Endometrial microvascular endothelial cells (primary cell): ENCODE data around the gene ABR. TPM values are rescaled to one million over a fixed set of nuclear protein-coding genes. Genes with fewer than 3 reads are reported as not detected.
"Not testable (repeated sequence)": the region's sequence is repeated elsewhere in the genome, so short reads cannot be mapped to it uniquely, and the experiment has no call there.

Source experiments
- in situ Hi-C: cut with HindIII; loops from 2 replicates; pipeline ENCODE4 v1.10.0; 2017; ENCODE audit warnings: low sequenced_read_pairs, low pct_unique_long_range_greater_than_20kb; ENCODE audit errors: inconsistent ontology term
- total RNA-seq: library from RNA; depleted of rRNA; stranded (reverse); fragments of >200 nt; gene quantifications from one replicate; pipeline ENCODE4 v1.2.3, GENCODE V29; 2015; ENCODE audit errors: inconsistent ontology term

The ABR gene
- total RNA-seq, 1 donor from 2014 or later: 63.0 TPM

GRCh38 chr17:1009229-1010085 is 170.3 kb downstream of the ABR start:
- in situ Hi-C loops: no loop called here

- in situ Hi-C loops: no loop called here
Measured at GRCh38 chr17:1008008-1008761, 171.6 kb downstream of the ABR start.

DNA sequence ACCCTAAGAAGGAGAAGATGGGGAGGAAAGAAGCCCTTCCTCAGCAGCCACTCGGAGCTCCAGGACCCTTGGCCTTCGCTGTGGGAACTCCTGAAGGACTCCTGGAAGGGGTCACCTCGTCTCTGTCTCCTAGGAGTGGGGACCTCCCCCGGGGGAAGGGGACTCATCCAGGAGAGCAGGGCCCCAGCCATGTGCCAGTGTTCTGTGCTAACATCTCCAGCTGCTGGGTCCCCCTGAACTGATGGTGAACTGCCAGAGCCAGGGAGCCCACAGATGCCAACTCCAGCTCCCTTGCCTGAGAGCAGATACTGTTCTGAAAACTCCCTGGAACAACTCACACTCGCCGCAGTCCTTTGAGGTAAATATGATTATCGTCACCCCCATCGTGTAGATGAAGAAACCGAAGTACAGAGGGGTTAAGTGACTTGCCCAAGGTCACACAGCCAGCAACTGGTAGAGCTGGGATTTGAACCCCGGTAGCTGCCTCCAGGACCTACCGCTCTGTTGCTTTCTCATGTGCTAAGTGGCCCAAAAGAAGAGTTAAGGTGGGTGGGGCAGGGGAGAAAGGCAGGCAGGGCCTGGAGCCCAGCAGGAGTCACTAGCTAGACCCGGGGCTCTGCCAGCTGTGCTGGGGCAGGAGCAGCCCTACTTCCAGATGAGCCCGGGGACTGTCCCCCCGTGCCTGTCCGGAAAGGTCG is 172.3 kb downstream of the ABR start:
- in situ Hi-C loops: no loop called here

DNA sequence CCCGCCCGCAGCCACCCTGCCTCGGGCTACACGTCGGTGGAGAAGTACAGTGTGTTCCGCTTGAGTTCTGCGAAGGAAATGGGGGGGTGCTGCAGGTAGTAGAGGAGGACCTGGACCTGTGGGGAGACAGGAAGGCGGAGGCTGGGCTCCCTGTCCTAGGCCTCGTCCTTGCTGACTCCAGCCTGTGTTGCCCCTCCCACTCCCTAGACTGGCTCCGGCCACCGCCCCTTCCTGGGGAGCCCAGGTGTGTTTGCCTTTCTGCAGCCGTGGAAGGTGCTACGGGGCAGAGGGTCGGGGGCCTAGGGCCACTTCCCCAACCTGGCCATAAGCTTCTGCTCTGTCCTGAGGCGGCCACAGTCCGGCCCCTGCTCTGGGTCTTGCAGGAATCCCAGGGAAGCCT is 173.7 kb downstream of the ABR start:
- in situ Hi-C loops: no loop called here

- in situ Hi-C loops: no loop called here
Measured at GRCh38 chr17:1005361-1005946, 174.3 kb downstream of the ABR start.

DNA sequence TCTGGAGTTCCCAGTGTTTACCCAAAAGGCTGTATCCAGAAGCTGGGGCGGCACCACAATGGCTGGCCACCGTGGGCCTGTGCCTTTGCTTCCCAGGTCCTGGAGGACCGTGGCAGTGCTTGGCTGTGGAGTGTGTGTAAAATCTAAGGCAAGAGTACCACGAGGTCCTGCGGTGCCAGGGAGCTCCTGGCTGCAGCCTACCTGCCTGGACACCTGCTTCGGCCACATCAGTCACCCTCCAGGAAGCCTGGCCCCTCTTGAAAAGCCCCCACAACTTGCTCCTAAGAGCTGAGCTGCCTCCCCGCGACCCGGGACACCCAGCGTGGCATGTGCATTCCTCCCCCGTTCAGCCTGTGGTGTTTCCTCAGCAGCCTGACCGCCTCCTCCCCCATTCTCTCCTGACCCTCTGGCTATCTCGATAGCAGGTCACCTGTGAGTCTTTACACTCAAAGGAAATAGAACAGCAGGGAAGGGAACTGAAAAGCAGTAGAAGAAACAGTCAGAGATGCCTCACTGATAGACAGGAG is 174.9 kb downstream of the ABR start:
- in situ Hi-C loops: no loop called here

GRCh38 chr17:1003972-1004768 is 175.6 kb downstream of the ABR start:
- in situ Hi-C loops: no loop called here

GRCh38 chr17:1003633-1003971 is 176.2 kb downstream of the ABR start:
- in situ Hi-C loops: no loop called here

DNA sequence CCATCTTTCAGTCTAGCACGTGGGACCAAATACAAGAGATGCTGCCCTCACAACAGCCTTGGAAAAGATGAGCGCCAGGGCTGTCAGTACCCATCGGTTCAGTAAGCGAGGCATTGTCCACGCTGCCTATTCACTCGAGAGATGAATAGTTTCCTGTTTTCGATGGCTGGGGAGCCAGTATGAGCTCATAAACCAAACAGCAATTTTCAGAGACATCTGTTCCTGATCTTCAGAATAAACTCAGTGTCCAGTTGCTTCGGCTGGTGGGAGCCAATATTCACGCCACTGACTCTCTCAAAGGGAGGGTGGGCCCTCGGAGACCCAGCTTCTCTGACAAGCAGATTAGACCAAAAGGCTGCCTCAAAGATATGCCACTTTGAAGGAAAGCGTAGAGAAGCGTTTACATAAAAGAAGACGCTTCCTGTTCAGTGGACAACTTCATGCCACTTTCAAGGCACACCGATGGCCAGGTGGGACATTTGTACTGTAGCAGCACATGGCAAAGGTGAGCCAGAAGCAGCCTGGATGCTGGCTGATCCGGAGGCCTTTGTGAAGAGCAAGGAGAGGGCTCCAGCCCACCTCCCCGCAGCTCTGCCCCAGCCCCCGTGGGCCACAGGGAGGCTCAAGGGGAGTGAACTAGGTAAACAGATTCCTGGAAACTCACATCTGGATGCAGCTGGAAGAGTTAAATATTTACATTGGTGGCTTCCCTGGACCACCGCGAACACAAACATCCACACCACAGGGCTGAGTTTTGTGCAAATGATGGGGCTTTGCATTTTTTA is 176.8 kb downstream of the ABR start:
- in situ Hi-C loops: no loop called here

GRCh38 chr17:1002412-1002753 is 177.4 kb downstream of the ABR start:
- in situ Hi-C loops: no loop called here

GRCh38 chr17:1001640-1002411 is 178.0 kb downstream of the ABR start:
- in situ Hi-C loops: no loop called here

DNA sequence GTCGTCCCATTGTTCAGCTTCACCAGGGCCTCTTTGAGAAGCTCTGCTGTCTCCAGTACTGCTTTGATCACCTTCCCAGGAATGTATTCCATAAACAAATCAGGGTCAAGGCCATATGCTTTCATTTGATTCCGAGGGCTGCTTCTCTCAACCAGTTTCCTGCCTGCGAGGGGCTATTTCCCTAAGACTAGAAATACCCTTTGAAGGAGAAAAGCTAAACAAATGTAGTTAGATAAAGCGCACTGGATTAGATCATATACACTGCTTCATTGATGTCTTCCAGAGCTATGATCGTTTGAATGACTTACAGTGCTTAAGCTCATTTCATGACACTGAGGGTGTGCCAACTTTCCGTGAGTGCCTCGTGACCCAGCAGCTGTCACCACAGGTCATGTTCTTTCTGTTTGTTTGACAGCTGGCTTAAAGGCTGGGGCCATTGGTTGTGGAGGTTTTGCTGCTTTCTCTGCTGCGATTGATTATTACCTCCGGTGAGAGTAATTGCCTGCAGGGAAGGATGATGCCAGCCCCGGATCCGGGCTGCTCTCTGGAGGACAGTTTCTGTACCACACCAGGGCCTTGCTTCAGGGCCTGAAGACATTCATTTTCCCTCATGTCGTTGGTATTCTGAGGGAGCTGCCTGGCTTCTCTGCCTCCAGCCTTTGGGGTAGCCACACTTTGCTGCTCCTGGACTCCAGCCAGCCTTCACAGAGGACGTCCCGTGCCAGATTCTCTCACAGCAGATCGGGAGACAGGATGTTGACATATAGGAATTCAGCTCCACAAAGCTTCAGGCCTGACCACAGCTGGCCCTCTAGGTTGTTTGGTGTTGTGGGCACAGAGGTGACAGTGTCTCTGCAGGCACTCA is 179.0 kb downstream of the ABR start:
- in situ Hi-C loops: no loop called here

GRCh38 chr17:998111-998510 is 181.7 kb downstream of the ABR start:
- in situ Hi-C loops: no loop called here

DNA sequence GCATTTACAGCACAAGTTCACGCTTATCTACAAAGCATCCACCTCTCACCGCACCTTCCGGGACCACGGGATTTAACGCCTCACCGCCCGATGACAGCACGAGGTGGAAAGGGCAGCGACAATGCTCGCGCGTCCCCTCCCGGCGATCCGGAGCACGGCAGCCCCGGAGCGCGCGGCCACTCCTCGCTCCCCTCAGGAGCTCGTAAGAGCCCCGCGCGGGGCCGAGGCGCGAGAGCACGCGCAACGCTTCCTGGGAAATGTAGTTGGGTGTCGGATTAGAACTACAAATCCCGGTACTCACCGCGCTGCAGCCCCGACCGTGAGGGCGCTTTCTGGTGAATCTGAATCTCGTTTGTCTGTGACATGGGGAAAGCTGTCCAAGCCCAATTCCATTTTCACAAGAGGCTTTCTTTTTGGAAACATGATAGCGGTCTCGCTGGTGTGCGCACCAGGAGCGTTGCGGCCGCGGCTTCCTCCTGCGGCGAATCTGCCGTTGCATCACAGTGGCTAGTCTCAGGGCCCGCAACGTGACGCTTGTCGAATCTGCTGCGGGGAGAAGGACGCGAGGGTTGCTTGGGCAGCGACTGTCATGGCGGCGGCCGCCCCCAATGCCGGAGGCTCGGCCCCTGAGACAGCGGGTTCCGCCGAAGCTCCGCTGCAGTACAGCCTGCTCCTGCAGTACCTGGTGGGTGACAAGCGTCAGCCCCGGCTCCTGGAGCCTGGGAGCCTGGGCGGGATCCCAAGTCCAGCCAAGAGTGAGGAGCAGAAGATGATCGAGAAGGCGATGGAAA is 183.0 kb downstream of the ABR start, which contains the start of gene TIMM22:
TIMM22 (plus strand) TSS at position 576 of the 791 bp plus-strand sequence; CDS start at position 590, 14 bp downstream.
- in situ Hi-C loops: no loop called here

GRCh38 chr17:995324-995723 is 184.5 kb downstream of the ABR start:
- in situ Hi-C loops: not testable (repeated sequence)
